ENCODE data around the gene URB2. TPM values are rescaled to one million over a fixed set of nuclear protein-coding genes. Genes with fewer than 3 reads are reported as not detected.

Gene URB2
- polyA plus RNA-seq, 1 of the 3 experiments (the other 2 are of a cell fraction), result 8.2 TPM

DNA sequence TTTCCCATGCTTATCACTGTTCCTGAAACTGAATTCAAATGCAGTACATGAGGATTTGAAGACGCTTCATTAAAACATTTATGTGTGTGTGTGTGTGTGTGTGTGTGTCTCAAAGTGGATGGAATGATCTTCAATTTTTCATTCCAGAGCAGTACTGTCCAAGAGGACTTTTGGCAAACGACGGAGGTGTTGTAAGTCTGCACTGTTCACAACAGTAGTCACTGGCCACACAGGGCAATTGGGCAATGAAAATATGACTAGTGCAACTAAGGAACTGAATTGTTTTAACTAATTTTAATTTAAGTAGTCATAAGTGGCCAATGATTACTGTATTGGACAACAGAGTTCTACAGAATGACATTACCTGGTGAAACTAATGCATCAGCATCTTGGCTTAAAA lies 5.2 kb upstream of the URB2 start:
- Histone ChIP-seq H2AFZ (ENCODE audit: low read depth) (no peak overlapping the region), H3K27me3 (ENCODE audit: insufficient read depth) (no peaks in the 10 kb centered on the region), H3K9me2 (no peaks in the 10 kb centered on the region), H3K4me2 (no peak overlapping the region), H3K9ac (no peak overlapping the region), H3K79me2 (ENCODE audit: insufficient read depth) (peaks cover 95% of the 10 kb centered on the region), H3K4me3 (ENCODE audit: low read depth in 2 of 2, low read length in 1 of 2) (no peak overlapping the region), H3K9me3 (no peaks in the 10 kb centered on the region), H3K36me3 (replicated peaks in 1 of 2; ENCODE audit: control insufficient read depth in 1 of 2, insufficient read depth in 2 of 2, low read length in 1 of 2) (no peaks in the 10 kb centered on the region), H3K4me1 (ENCODE audit: control insufficient read depth in 1 of 2, insufficient read depth in 2 of 2, low read depth in 1 of 2, low read length in 1 of 2) (peaks cover 0 to 13% of the 10 kb centered on the region in 2 experiments; a peak in 3 of 4 replicates), H3K27ac (ENCODE audit: low read depth in 2 of 2, low read length in 1 of 2) (no peak overlapping the region), H4K20me1 (ENCODE audit: insufficient read depth) (peaks cover 66% of the 10 kb centered on the region), H3F3A (replicated peaks; ENCODE audit: insufficient read depth) (no peaks in the 10 kb centered on the region)
- CTCF ChIA-PET, result interaction anchor here (1.4 to 3.7 kb wide), 2 partner anchors 19 to 63 kb away, joined by 3 to 13 read pairs; partner anchors contain the start of gene ABCB10
- WGBS (ENCODE audit: low lambda C conversion rate), result 89% methylated on average over 3 of the region's 3 CpGs
- TF ChIP-seq POLR2AphosphoS5 (IDR thresholded peaks at IDR 0.05; ENCODE audit: low read depth, low read length) (no peak), MEF2A (IDR thresholded peaks at IDR 0.05; ENCODE audit: borderline replicate concordance, low read depth) (no peak), CHD2 (IDR thresholded peaks at IDR 0.05; ENCODE audit: low read length, partially characterized antibody) (no peak), MXI1 (IDR thresholded peaks at IDR 0.05; ENCODE audit: low read depth, low read length) (no peak), GABPA (IDR thresholded peaks at IDR 0.05; ENCODE audit: low read depth) (no peak), EZH2phosphoT487 (IDR thresholded peaks at IDR 0.05; ENCODE audit: borderline replicate concordance, low read depth) (no peak), NRF1 (IDR thresholded peaks at IDR 0.05; ENCODE audit: low read depth, low read length) (no peak), YY1 (IDR thresholded peaks at IDR 0.05; ENCODE audit: low read depth) (no peak), RXRA (IDR thresholded peaks at IDR 0.05; ENCODE audit: borderline replicate concordance, low read depth) (no peak)
- TF ChIP-seq, protein P1, sequence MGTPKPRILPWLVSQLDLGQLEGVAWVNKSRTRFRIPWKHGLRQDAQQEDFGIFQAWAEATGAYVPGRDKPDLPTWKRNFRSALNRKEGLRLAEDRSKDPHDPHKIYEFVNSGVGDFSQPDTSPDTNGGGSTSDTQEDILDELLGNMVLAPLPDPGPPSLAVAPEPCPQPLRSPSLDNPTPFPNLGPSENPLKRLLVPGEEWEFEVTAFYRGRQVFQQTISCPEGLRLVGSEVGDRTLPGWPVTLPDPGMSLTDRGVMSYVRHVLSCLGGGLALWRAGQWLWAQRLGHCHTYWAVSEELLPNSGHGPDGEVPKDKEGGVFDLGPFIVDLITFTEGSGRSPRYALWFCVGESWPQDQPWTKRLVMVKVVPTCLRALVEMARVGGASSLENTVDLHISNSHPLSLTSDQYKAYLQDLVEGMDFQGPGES (IDR thresholded peaks at IDR 0.05; ENCODE audit: low read depth, low read length), result no peak
- TF ChIP-seq, protein P2, sequence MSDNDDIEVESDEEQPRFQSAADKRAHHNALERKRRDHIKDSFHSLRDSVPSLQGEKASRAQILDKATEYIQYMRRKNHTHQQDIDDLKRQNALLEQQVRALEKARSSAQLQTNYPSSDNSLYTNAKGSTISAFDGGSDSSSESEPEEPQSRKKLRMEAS (IDR thresholded peaks at IDR 0.05; ENCODE audit: low read depth), result no peak
- TF ChIP-seq, protein P3, sequence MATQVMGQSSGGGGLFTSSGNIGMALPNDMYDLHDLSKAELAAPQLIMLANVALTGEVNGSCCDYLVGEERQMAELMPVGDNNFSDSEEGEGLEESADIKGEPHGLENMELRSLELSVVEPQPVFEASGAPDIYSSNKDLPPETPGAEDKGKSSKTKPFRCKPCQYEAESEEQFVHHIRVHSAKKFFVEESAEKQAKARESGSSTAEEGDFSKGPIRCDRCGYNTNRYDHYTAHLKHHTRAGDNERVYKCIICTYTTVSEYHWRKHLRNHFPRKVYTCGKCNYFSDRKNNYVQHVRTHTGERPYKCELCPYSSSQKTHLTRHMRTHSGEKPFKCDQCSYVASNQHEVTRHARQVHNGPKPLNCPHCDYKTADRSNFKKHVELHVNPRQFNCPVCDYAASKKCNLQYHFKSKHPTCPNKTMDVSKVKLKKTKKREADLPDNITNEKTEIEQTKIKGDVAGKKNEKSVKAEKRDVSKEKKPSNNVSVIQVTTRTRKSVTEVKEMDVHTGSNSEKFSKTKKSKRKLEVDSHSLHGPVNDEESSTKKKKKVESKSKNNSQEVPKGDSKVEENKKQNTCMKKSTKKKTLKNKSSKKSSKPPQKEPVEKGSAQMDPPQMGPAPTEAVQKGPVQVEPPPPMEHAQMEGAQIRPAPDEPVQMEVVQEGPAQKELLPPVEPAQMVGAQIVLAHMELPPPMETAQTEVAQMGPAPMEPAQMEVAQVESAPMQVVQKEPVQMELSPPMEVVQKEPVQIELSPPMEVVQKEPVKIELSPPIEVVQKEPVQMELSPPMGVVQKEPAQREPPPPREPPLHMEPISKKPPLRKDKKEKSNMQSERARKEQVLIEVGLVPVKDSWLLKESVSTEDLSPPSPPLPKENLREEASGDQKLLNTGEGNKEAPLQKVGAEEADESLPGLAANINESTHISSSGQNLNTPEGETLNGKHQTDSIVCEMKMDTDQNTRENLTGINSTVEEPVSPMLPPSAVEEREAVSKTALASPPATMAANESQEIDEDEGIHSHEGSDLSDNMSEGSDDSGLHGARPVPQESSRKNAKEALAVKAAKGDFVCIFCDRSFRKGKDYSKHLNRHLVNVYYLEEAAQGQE (IDR thresholded peaks at IDR 0.05; ENCODE audit: low read depth, low read length), result no peak
- TF ChIP-seq, protein P4, sequence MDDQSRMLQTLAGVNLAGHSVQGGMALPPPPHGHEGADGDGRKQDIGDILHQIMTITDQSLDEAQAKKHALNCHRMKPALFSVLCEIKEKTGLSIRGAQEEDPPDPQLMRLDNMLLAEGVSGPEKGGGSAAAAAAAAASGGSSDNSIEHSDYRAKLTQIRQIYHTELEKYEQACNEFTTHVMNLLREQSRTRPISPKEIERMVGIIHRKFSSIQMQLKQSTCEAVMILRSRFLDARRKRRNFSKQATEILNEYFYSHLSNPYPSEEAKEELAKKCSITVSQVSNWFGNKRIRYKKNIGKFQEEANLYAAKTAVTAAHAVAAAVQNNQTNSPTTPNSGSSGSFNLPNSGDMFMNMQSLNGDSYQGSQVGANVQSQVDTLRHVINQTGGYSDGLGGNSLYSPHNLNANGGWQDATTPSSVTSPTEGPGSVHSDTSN (IDR thresholded peaks at IDR 0.05), result no peak
- DNase-seq, result no peak
- POLR2A ChIA-PET, result no interaction called here

Data from SK-N-SH (cell line).